HG03139 (cell line): Measurements from ENCODE around the gene ZKSCAN4.

ENCODE experiments used
- ATAC-seq: cut with Tn5 transposase; IDR thresholded peaks from one replicate; pipeline ENCODE4 v1.9.1; 2021; ENCODE audit not compliant: unreplicated experiment

Gene ZKSCAN4

GRCh38 chr6:28252009-28252975 lies at the start of gene ZKSCAN4:
Gene ZKSCAN4 (minus strand): TSS chr6:28252269. CDS start chr6:28251980, 289 bp downstream.
- ATAC-seq, result no peak

DNA sequence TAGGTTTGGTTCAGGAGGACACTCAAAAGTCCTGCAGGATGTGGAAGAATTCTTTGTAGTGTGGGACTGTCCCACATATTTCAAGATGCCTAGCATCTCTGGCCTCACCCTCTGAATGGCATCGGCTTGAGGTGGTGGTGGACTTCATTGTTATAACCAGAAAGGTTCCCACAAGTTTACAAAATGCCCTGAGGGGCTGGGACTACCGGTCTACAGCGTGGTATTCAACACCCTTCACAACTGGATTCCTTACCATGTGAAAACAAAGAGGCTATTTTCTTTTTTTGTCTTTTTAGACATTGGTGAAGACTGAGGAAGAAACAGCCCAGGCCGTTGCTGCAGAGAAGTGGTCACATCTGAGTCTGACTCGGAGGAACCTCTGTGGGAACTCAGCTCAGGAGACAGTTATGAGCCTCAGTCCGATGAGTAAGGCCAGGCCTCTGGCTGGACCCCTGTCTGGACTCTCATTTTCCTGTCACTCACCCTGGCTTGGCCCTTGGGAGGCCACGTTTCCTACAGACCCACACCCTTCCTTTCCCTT lies 44.5 kb upstream of the ZKSCAN4 start:
- no peak for ATAC-seq

DNA sequence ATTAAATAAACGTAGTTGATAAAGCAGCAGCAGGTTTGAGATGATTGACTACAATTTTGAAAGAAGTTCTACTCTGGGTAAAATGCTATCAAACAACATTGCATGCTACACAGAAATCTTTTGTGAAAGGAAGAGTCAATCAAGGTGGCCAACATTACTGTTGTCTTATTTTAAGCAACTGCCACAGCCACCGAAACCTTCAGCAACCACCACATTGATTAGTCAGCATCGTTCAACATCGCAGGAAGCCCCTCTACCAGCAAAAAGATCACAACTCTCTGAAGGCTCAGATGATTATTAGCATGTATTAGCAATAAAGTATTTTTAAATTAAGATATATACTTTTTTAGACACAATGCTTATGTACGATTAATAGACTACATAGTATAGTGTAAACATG lies 43.3 kb upstream of the ZKSCAN4 start:
- no peak for ATAC-seq

GRCh38 chr6:28291573-28291972 lies 39.5 kb upstream of the ZKSCAN4 start:
- ATAC-seq, result no peak

DNA sequence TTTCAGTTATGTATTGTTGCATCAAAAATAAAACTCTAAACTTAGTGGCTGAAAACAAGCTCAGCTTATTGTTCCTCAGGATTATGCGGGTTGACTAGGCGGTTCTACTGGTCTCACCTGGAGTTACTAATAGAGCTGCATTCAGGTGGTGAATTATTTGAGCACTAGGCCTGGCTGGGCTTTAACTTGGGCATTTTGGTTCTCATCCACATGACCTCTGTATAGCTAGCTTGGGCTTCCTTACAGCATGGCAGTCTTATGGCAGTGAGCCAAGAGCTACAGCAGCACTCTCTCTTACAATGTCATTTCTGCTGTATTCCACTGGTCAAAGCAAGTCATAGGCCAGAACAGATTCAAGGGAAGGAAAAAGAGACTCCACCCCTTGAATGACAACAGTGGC lies 30.9 kb upstream of the ZKSCAN4 start:
- no peak for ATAC-seq

GRCh38 chr6:28281288-28282064 lies 29.4 kb upstream of the ZKSCAN4 start, which contains the start of gene PGBD1:
Gene PGBD1 (plus strand): TSS chr6:28281572. CDS start chr6:28283814, 2,242 bp downstream.
- peak; percentile 63 for ATAC-seq

- no peak for ATAC-seq
These were observed 28.7 kb upstream of the ZKSCAN4 start for GRCh38 chr6:28280595-28281287.

GRCh38 chr6:28277746-28278145 lies 25.7 kb upstream of the ZKSCAN4 start:
- no peak for ATAC-seq

DNA sequence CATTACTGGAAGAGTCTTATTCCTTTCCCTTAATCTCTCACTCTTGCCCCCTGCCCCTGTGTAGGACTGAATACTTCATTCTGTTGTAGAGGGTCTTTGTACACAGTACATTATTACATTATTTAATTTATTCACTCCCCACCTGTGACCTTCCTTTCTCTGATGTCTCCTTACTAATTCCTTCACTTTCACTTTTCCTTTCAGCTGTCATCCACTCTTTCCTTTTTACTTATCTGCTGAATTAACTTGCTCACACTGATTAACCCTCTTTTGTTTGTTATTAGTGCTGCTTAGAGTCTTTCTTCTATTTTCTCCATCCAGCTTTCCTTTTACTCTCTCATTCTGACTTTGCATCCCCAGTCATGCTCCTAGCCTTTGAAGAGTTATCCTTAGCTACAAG lies 22.8 kb upstream of the ZKSCAN4 start:
- ATAC-seq, result no peak

- ATAC-seq, result no peak
These were observed 17.4 kb upstream of the ZKSCAN4 start for GRCh38 chr6:28269492-28269891.

- no peak for ATAC-seq
These were observed 15.6 kb upstream of the ZKSCAN4 start for GRCh38 chr6:28267695-28268059.

GRCh38 chr6:28266962-28267694 lies 15.1 kb upstream of the ZKSCAN4 start, which contains the start of gene ZSCAN26:
Gene ZSCAN26 (plus strand): TSS chr6:28267143. CDS start chr6:28271920, 4,777 bp downstream.
- peak; percentile 78 for ATAC-seq

DNA sequence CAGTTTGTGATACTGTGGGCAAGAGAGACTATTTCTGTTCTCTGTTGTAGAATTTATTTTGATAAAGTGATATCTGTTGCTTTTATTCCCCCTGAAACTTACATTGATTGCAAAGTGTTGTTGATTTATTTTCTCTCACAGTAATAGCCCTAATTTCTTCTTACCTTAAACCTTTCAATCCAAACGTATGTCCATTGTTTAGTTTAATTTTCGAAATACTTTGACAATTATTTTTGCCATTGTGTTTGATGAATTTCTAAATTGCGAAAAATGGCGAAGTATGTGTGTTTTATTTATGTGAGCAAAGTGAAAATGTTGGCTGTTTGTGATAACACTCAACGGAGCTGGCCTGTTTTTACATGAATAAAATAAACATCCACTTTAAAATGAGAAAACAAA lies 14.5 kb upstream of the ZKSCAN4 start:
- ATAC-seq, result no peak

- ATAC-seq, result no peak
These were observed 12.8 kb upstream of the ZKSCAN4 start for GRCh38 chr6:28264834-28265401.

DNA sequence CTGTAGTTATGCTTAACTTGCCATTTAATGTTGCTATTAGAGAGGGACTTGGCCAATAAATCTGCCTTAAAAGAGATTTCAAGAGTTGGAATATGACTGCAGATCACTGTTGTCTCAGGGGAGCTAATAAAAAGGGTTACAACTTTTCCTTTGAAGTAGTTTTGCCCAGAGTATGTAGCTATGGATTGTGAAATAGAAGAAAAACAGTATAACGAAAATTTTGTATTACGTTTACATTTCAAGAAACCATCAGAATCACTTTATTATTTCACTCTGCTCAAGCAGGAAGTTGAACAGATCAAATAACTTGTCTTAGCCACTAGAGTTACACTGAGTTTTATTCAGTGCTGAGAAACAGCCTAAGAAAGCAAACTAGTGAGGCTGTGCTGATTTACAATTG lies 11.9 kb upstream of the ZKSCAN4 start:
- no peak for ATAC-seq

GRCh38 chr6:28258877-28259777 lies 7.1 kb upstream of the ZKSCAN4 start, which contains the start of gene NKAPL:
Gene NKAPL (plus strand): TSS chr6:28259297. CDS start chr6:28259372, 75 bp downstream.
- no peak for ATAC-seq

DNA sequence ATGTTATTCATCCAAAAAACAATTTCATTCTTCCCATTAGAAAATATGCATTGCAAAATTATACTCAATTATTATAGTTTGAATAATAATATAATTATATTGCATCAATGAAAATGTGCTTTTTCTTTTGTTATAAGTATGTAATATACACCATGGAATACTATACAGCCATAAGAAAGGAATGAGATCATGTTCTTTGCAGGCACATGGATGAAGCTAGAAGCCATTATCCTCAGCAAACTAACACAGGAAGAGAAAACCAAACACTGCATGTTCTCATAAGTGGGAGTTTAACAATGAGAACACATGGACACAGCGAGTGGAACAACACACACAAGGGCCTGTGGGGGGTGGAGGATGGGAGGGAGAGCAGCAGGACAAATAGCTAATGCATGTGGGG lies 5.0 kb upstream of the ZKSCAN4 start:
- ATAC-seq, result no peak

DNA sequence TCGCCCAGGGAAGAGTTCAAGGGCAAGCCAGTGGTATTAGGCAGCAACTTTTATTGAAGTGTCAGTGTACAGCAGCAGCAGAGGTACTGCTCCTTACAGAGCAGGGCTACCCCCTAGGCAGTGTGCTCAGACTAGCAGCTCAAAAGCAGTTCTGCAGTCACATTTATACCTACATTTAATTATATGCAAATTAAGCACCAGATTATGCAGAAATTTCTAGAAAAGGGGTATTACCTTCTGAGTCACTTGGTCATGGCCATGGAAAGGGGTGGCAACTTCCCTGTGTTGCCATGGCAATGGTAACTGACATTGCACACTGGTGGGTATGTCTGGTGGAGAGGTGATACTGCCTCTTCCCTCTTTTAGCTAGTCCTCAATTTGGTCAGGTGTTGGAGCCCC lies 2.1 kb upstream of the ZKSCAN4 start:
- ATAC-seq, result no peak

DNA sequence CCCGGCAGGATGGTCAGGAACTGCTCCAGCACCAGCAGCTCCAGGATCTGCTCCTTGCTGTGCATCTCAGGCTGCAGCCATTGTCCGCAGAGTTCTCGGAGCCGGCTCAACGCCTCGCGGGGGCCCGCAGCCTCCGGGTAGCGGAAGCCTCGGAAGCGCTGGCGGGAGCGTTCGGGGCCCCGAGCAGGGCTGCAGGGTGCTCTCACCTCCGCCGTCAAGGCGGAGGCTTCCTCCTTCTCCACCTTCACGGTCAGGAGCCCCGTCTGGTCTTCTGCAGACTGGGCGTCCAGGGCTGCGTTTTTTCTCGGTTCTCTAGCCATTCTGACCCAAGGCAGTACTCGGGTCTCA lies 434 bp downstream of the ZKSCAN4 start:
- no peak for ATAC-seq
